K562 (cell line): Measurements from ENCODE around the gene WNK1. TPM values are rescaled to one million over a fixed set of nuclear protein-coding genes. Genes with fewer than 3 reads are reported as not detected.
A peak's percentile ranks its signal among the peaks of the same experiment; 100 is the strongest.

Experiments used
- ATAC-seq: fragments of 200-7000 bp; cut with Tn5 transposase; 3 replicates; pipeline ENCODE4 v1.9.1; 2020; ENCODE audit warnings: moderate library complexity
- BruUV-seq: library from RNA; stranded (reverse); fragments of 400-500 nt; replicated peaks from 2 replicates; lab custom pipeline; 2021; lab: Mats Ljungman, UMichigan
- CTCF ChIA-PET: fragments of 300-600 bp; formaldehyde crosslinking; extraction: SDS; loops from one replicate; lab custom pipeline; 2021; ENCODE audit warnings: low intra/inter-chr PET ratio; lab: Yijun Ruan, JAX
- POLR2A ChIA-PET: fragments of 300-600, 350-650 bp; sonication (Branson Sonifier 250); formaldehyde crosslinking; extraction: SDS; loops from one replicate; lab custom pipeline; 2021; ENCODE audit warnings: antibody characterized with exemption, inconsistent platforms; lab: Yijun Ruan, JAX
- DNase-seq, 4 experiments: peaks; one replicate each; pipeline versions ENCODE4 v3.0.0 to v3.0.0-alpha.2; 2011 to 2018; ENCODE audit warnings: low spot score in 3 of 4, mixed read lengths in 3 of 4; ENCODE audit errors: extremely low read depth in 1 of 4
- FAIRE-seq: peaks from 2 replicates; lab custom pipeline; 2011; peaks lifted over from hg19 to GRCh38; lab: Jason Lieb, UNC
- H2AFZ ChIP-seq: 2 replicates; pipeline ENCODE4 v1.6.0; 2011; ENCODE audit warnings: low read depth, low read length, control low read depth, inconsistent platforms
- H3K27ac ChIP-seq: fragments of 200-600 bp; 3 replicates; pipeline ENCODE4 v1.8.0; 2011; ENCODE audit warnings: low read depth, mild to moderate bottlenecking, control low read depth, inconsistent platforms, low read length, moderate library complexity, mixed read lengths; ENCODE audit errors: extremely low read depth
- H3K27me3 ChIP-seq, 2 experiments: fragments of 300-600 bp in 1 of 2; 2 replicates in 1 of 2; 3 replicates in 1 of 2; pipeline versions ENCODE4 v1.6.0 to v1.8.0; 2011; ENCODE audit warnings: inconsistent platforms in 2 of 2, low read length in 2 of 2, mild to moderate bottlenecking in 1 of 2, mixed read lengths in 1 of 2, moderate library complexity in 1 of 2; ENCODE audit not compliant: control insufficient read depth in 2 of 2, insufficient read depth in 2 of 2
- H3K36me3 ChIP-seq: fragments of 300-600 bp; 3 replicates; pipeline ENCODE4 v1.8.0; 2011; ENCODE audit warnings: mild to moderate bottlenecking, low read length, inconsistent platforms; ENCODE audit not compliant: control insufficient read depth, insufficient read depth
- H3K4me1 ChIP-seq, 2 experiments: fragments of 200-600 bp in 1 of 2; replicated peaks in 1 of 2; 2 replicates in 1 of 2; 3 replicates in 1 of 2; pipeline versions ENCODE4 v1.5.1 to v1.8.0; 2011; ENCODE audit warnings: inconsistent platforms in 2 of 2, low read length in 2 of 2, mild to moderate bottlenecking in 1 of 2, mixed read lengths in 1 of 2, moderate library complexity in 1 of 2; ENCODE audit not compliant: control insufficient read depth in 2 of 2, insufficient read depth in 2 of 2
- H3K4me2 ChIP-seq: 2 replicates; pipeline ENCODE4 v1.6.1; 2011; ENCODE audit warnings: low read length, control low read depth, inconsistent platforms, mixed read lengths; ENCODE audit not compliant: insufficient read depth
- H3K4me3 ChIP-seq: fragments of 200-600 bp; sonication (generic), shearing (Covaris generic); 2 replicates; pipeline ENCODE4 v1.5.1; 2016; ENCODE audit warnings: control low read depth, inconsistent platforms
- H3K79me2 ChIP-seq: fragments of 200-600 bp; 3 replicates; pipeline ENCODE4 v1.8.0; 2011; ENCODE audit warnings: low read length, inconsistent platforms; ENCODE audit not compliant: control insufficient read depth, insufficient read depth
- H3K9ac ChIP-seq, 2 experiments: 2 replicates each; pipeline versions ENCODE4 v1.6.0 to v1.6.1; 2011; ENCODE audit warnings: low read depth in 2 of 2, low read length in 2 of 2, control low read depth in 1 of 2, inconsistent platforms in 1 of 2, mild to moderate bottlenecking in 1 of 2, mixed read lengths in 1 of 2; ENCODE audit not compliant: insufficient read depth in 1 of 2
- H3K9me1 ChIP-seq: one replicate; pipeline ENCODE4 v1.6.0; 2011; ENCODE audit warnings: inconsistent platforms, mild to moderate bottlenecking, low read length, moderate library complexity; ENCODE audit not compliant: control insufficient read depth, insufficient read depth
- H3K9me3 ChIP-seq: replicated peaks from 2 replicates; pipeline ENCODE4 v1.5.1; 2011; ENCODE audit warnings: low read depth, low read length, inconsistent platforms; ENCODE audit not compliant: control insufficient read depth, insufficient read depth
- H4K20me1 ChIP-seq: replicated peaks from 2 replicates; pipeline ENCODE4 v1.6.1; 2011; ENCODE audit warnings: low read length, inconsistent platforms, mixed read lengths; ENCODE audit not compliant: control insufficient read depth, insufficient read depth
- ARID1B ChIP-seq: fragments of 450-650 bp; IDR thresholded peaks from 2 replicates; pipeline ENCODE4 v1.6.1; 2016; ENCODE audit warnings: antibody characterized with exemption, mild to moderate bottlenecking, inconsistent platforms
- BACH1 ChIP-seq: fragments of 200-800 bp; sonication (Bioruptor generic); IDR thresholded peaks from 2 replicates; pipeline ENCODE4 v1.6.1; 2016; ENCODE audit warnings: missing genetic modification characterization, missing compliant biosample characterization
- C11orf30 ChIP-seq: fragments of 450-650 bp; IDR thresholded peaks from 2 replicates; pipeline ENCODE4 v1.6.1; 2016; ENCODE audit warnings: low read depth, mild to moderate bottlenecking
- MAFF ChIP-seq: IDR thresholded peaks from 2 replicates; pipeline ENCODE4 v1.6.1; 2012; ENCODE audit warnings: low read length, improper control_type of control experiment
- MAFG ChIP-seq: fragments of 450-650 bp; conservative IDR thresholded peaks from 2 replicates; pipeline ENCODE4 v1.6.1; 2016; ENCODE audit warnings: missing genetic modification characterization, missing compliant biosample characterization
- MAFK ChIP-seq: IDR thresholded peaks from 2 replicates; pipeline ENCODE4 v1.6.1; 2011; ENCODE audit warnings: low read length, improper control_type of control experiment
- NFE2 ChIP-seq: IDR thresholded peaks from 2 replicates; pipeline ENCODE4 v1.6.1; 2014; ENCODE audit warnings: antibody characterized with exemption, low read depth
- NFE2L1 ChIP-seq: fragments of 450-650 bp; IDR thresholded peaks from 2 replicates; pipeline ENCODE4 v1.6.1; 2016; ENCODE audit warnings: missing genetic modification characterization, low read depth, mild to moderate bottlenecking, missing compliant biosample characterization, moderate library complexity, borderline replicate concordance
- NFIC ChIP-seq: fragments of 450-650 bp; IDR thresholded peaks from 2 replicates; pipeline ENCODE4 v1.6.1; 2017; ENCODE audit warnings: mild to moderate bottlenecking, inconsistent platforms
- SNRNP70 ChIP-seq: fragments of 200-400 bp; formaldehyde crosslinking; optimal IDR thresholded peaks from 2 replicates; pipeline ENCODE3; 2017; ENCODE audit warnings: low read depth, low read length
- SP1 ChIP-seq: sonication (generic); formaldehyde crosslinking; IDR thresholded peaks from 2 replicates; pipeline ENCODE4 v1.8.1; 2022; ENCODE audit warnings: mild to moderate bottlenecking, missing genetic modification reagents
- ZNF316 ChIP-seq: fragments of 450-650 bp; IDR thresholded peaks from 2 replicates; pipeline ENCODE4 v1.6.1; 2016
- WGBS: fragments of 100-300 bp; shearing (Covaris generic); methylation state at CpG from one replicate; pipeline ENCODE4 v1.1.6; 2016; ENCODE audit warnings: low coverage, mixed read lengths; ENCODE audit not compliant: insufficient coverage; ENCODE audit errors: missing lambda C conversion rate; 5-methylcytosine and 5-hydroxymethylcytosine counted together
- in situ Hi-C: fragments of 300-500 bp; cut with MboI; formaldehyde crosslinking; loops from 4 replicates; pipeline ENCODE4 v1.15.0; 2018; ENCODE audit warnings: inconsistent platforms, mixed read lengths
- intact Hi-C: fragments of 100-400 bp; cut with micrococcal nuclease; formaldehyde crosslinking; loops from 2 replicates; pipeline ENCODE4 v1.14.2; 2022
- polyA plus RNA-seq, 8 experiments: library from polyadenylated mRNA; depleted of rRNA in 4 of 8; stranded (reverse) in 5 of 8; unstranded in 3 of 8; fragments of >200 nt; fragmentation: Nextera tagmentation in 2 of 8; fragmentation: Illumina TruSeq in 1 of 8; extraction: Ambion mirVana in 2 of 8; extraction: Trizol in 1 of 8; gene quantifications; 2 replicates each; pipeline versions ENCODE4 v1.2.1 to v1.2.3, GENCODE V29; 2011 to 2014; ENCODE audit warnings: inconsistent platforms in 1 of 8, missing spikeins in 1 of 8
- total RNA-seq, 7 experiments: library from RNA; depleted of rRNA in 6 of 7; stranded (reverse); fragments of >200 nt in 6 of 7; fragmentation: Illumina TruSeq in 2 of 7; extraction: Trizol in 2 of 7; gene quantifications; 2 replicates each; pipeline versions ENCODE4 v1.2.1 to v1.2.3, GENCODE V29; 2011 to 2021; ENCODE audit warnings: low replicate concordance in 1 of 7

WNK1 gene
- total and polyA plus RNA-seq, 9 of the 15 experiments (the other 6 are each of a cell fraction or from before 2014, with no cell fraction given): 4.3 to 73.9 (median 31.0) TPM

DNA sequence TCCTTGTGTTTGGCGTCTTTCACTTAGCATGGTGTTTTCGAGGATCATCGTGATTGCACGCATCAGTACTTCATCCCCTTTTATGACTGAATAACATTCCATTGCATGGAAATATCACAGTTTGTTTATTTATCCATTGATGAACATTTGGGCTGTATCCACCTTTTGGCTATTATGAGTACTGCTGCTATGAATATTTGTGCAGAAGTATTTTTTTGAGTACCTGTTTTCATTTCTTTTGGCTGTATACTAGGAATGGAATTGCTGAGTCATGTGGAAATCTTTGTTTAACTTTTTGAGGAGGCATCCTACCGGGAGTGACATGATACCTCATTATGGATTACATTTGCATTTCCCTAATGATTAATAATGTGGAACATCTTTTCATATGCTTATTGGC is 66.4 kb downstream of the WNK1 start:
- no TSS peak for BruUV-seq
- peaks cover 87% of the 10 kb centered on the region for H3K79me2 ChIP-seq
- no peak overlapping the region for H3K27ac ChIP-seq
- ChIA-PET POLR2A (no interaction called here), CTCF (no interaction called here)
- WGBS: 73% methylated on average over 5 of the region's 5 CpGs
- H2AFZ ChIP-seq: no peak overlapping the region
- H3K9me3 ChIP-seq: no peaks in the 10 kb centered on the region
- H4K20me1 ChIP-seq: no peaks in the 10 kb centered on the region
- TF ChIP-seq ZNF316 (peak; percentile 97), BACH1 (tag) (peak; percentile 29; the same call in 1 of the 2 replicates), ARID1B (0 out of 2 replicates have a peak, but pooled peaks have one; percentile 10), C11orf30 (peak; percentile 94), SNRNP70 (no peak), NFIC (no peak), NFE2 (peak; percentile 74), MAFG (tag) (peak; percentile 95), SP1 (CRISPR knock-in tag) (no peak), NFE2L1 (tag) (peak; percentile 68), MAFK (peak; percentile 86), MAFF (peak; percentile 88)
- H3K4me3 ChIP-seq: no peak overlapping the region
- peaks cover 34% of the 10 kb centered on the region; the same call in 1 of the 3 replicates for H3K36me3 ChIP-seq
- DNase-seq (no peak), ATAC-seq (no peak), FAIRE-seq (no peak)
- no peak overlapping the region for H3K4me2 ChIP-seq
- no peaks in the 10 kb centered on the region; a peak in 2 of 5 replicates for H3K4me1 ChIP-seq
- intact Hi-C loops: loop anchor here (5.0 kb wide), 3 partner anchors 129 to 274 kb away; partner anchors contain the start of gene RAD52
- in situ Hi-C loops: no loop called here
- H3K9ac ChIP-seq: no peak overlapping the region
- no peaks in the 10 kb centered on the region for H3K9me1 ChIP-seq
- H3K27me3 ChIP-seq: no peaks in the 10 kb centered on the region
